DND-41 (cell line): ENCODE measurements around the gene VAV2.

Experiments used
- CTCF ChIP-seq: IDR thresholded peaks from 2 replicates; pipeline ENCODE4 v1.5.1; 2012; ENCODE audit warnings: borderline replicate concordance, low read length, moderate library complexity, mild to moderate bottlenecking; ENCODE audit not compliant: poor library complexity, severe bottlenecking; ENCODE audit errors: extremely low read depth
- EZH2 ChIP-seq: IDR thresholded peaks from 3 replicates; pipeline ENCODE4 v1.6.1; 2012; ENCODE audit warnings: borderline replicate concordance, low read depth, mild to moderate bottlenecking, moderate library complexity, low read length, inconsistent platforms; ENCODE audit not compliant: severe bottlenecking

- no peak for TF ChIP-seq CTCF
- TF ChIP-seq EZH2: no peak
Measured at GRCh38 chr9:133740911-133741310, 251.2 kb downstream of the VAV2 start.
